Liver (tissue), 9 donors: ENCODE data around the gene CREB5. TPM values are rescaled to one million over a fixed set of nuclear protein-coding genes. Genes with fewer than 3 reads are reported as not detected.

Experiments
- DNase-seq: peaks from one replicate; pipeline ENCODE4 v3.0.0-alpha.2; 2017; ENCODE audit warnings: low spot score
- H3K27ac ChIP-seq, 2 donors: one replicate each; pipeline ENCODE4 v1.7.0; 2013; ENCODE audit warnings: inconsistent platforms in 2 of 2, low read length in 2 of 2, control low read depth in 1 of 2, low read depth in 1 of 2, mild to moderate bottlenecking in 1 of 2
- H3K27me3 ChIP-seq, 4 donors: one replicate each; pipeline versions ENCODE4 v1.6.1 to v1.7.0; 2013; ENCODE audit warnings: low read length in 3 of 4, inconsistent platforms in 1 of 4, mild to moderate bottlenecking in 1 of 4, moderate library complexity in 1 of 4; ENCODE audit not compliant: control insufficient read depth in 4 of 4, insufficient read depth in 4 of 4
- H3K36me3 ChIP-seq, 4 donors: one replicate each; pipeline versions ENCODE4 v1.6.1 to v1.7.0; 2013; ENCODE audit warnings: low read length in 3 of 4, mild to moderate bottlenecking in 3 of 4, low read depth in 1 of 4, moderate library complexity in 1 of 4; ENCODE audit not compliant: control insufficient read depth in 4 of 4, insufficient read depth in 3 of 4
- H3K4me1 ChIP-seq, 4 donors: one replicate each; pipeline versions ENCODE4 v1.6.1 to v1.7.0; 2013; ENCODE audit warnings: low read length in 3 of 4, mild to moderate bottlenecking in 3 of 4, moderate library complexity in 1 of 4; ENCODE audit not compliant: control insufficient read depth in 4 of 4, insufficient read depth in 4 of 4
- H3K4me3 ChIP-seq, 3 donors: one replicate each; pipeline versions ENCODE4 v1.6.1 to v1.7.0; 2013; ENCODE audit warnings: low read length in 3 of 3, control low read depth in 1 of 3, low read depth in 1 of 3, mild to moderate bottlenecking in 1 of 3
- H3K9ac ChIP-seq, 2 donors: one replicate each; pipeline ENCODE4 v1.7.0; 2013; ENCODE audit warnings: low read length in 2 of 2, mild to moderate bottlenecking in 2 of 2, moderate library complexity in 2 of 2, control low read depth in 1 of 2, low read depth in 1 of 2
- H3K9me3 ChIP-seq, 4 donors: one replicate each; pipeline versions ENCODE4 v1.6.1 to v1.7.0; 2013; ENCODE audit warnings: low read length in 3 of 4; ENCODE audit not compliant: control insufficient read depth in 4 of 4
- ATF3 ChIP-seq: IDR thresholded peaks from 2 replicates; pipeline ENCODE4 v1.6.1; 2016; ENCODE audit warnings: antibody characterized with exemption
- CTCF ChIP-seq: fragments of 150-350 bp; IDR thresholded peaks from 2 replicates; pipeline ENCODE4 v1.5.1; 2017; ENCODE audit warnings: improper control_type of control experiment, low read depth, low read length; ENCODE audit not compliant: missing input control
- EGR1 ChIP-seq, 2 donors: IDR thresholded peaks; 2 replicates each; pipeline ENCODE4 v1.6.1; 2016 to 2018; ENCODE audit warnings: antibody characterized with exemption in 2 of 2, low read depth in 2 of 2
- FOXA1 ChIP-seq: IDR thresholded peaks from 2 replicates; pipeline ENCODE4 v1.6.1; 2016; ENCODE audit warnings: antibody characterized with exemption
- FOXA2 ChIP-seq: IDR thresholded peaks from 2 replicates; pipeline ENCODE4 v1.6.1; 2016; ENCODE audit warnings: antibody characterized with exemption
- GABPA ChIP-seq, 2 donors: IDR thresholded peaks in 1 of 2; conservative IDR thresholded peaks in 1 of 2; 2 replicates each; pipeline ENCODE4 v1.6.1; 2016; ENCODE audit warnings: antibody characterized with exemption in 2 of 2, mild to moderate bottlenecking in 1 of 2, moderate library complexity in 1 of 2
- HNF4A ChIP-seq, 2 donors: conservative IDR thresholded peaks; 2 replicates each; pipeline ENCODE4 v1.6.1; 2016; ENCODE audit warnings: antibody characterized with exemption in 2 of 2, mild to moderate bottlenecking in 2 of 2
- HNF4G ChIP-seq: IDR thresholded peaks from 2 replicates; pipeline ENCODE4 v1.6.1; 2016; ENCODE audit warnings: antibody characterized with exemption
- JUND ChIP-seq, 2 donors: IDR thresholded peaks; 2 replicates each; pipeline ENCODE4 v1.6.1; 2016; ENCODE audit warnings: antibody characterized with exemption in 2 of 2
- MAX ChIP-seq: IDR thresholded peaks from 2 replicates; pipeline ENCODE4 v1.6.1; 2016; ENCODE audit warnings: antibody characterized with exemption
- NR2F2 ChIP-seq: IDR thresholded peaks from 2 replicates; pipeline ENCODE4 v1.6.1; 2016; ENCODE audit warnings: antibody characterized with exemption
- RAD21 ChIP-seq, 2 donors: IDR thresholded peaks; 2 replicates each; pipeline ENCODE4 v1.6.1; 2016; ENCODE audit warnings: antibody characterized with exemption in 2 of 2, mild to moderate bottlenecking in 2 of 2
- REST ChIP-seq: IDR thresholded peaks from 2 replicates; pipeline ENCODE4 v1.6.1; 2016; ENCODE audit warnings: antibody characterized with exemption, mild to moderate bottlenecking
- RXRA ChIP-seq, 2 donors: IDR thresholded peaks; 2 replicates each; pipeline ENCODE4 v1.6.1; 2017 to 2018; ENCODE audit warnings: antibody characterized with exemption in 2 of 2, mild to moderate bottlenecking in 1 of 2
- SP1 ChIP-seq: IDR thresholded peaks from 2 replicates; pipeline ENCODE4 v1.6.1; 2018; ENCODE audit warnings: antibody characterized with exemption, mild to moderate bottlenecking
- TAF1 ChIP-seq: conservative IDR thresholded peaks from 2 replicates; pipeline ENCODE4 v1.6.1; 2016; ENCODE audit warnings: antibody characterized with exemption, mild to moderate bottlenecking
- YY1 ChIP-seq: IDR thresholded peaks from 2 replicates; pipeline ENCODE4 v1.6.1; 2016; ENCODE audit warnings: antibody characterized with exemption, mild to moderate bottlenecking
- ZBTB33 ChIP-seq: IDR thresholded peaks from 2 replicates; pipeline ENCODE4 v1.6.1; 2016; ENCODE audit warnings: antibody characterized with exemption
- WGBS: extraction: QIAGEN DNeasy Blood & Tissue Kit; methylation state at CpG from one replicate; pipeline ENCODE4 v1.1.7; 2013; 5-methylcytosine and 5-hydroxymethylcytosine counted together
- polyA plus RNA-seq, 2 donors: library from polyadenylated mRNA; stranded (reverse) in 1 of 2; unstranded in 1 of 2; fragments of 200-250 nt in 1 of 2; fragments of >200 nt in 1 of 2; fragmentation: Nextera tagmentation in 1 of 2; extraction: Ambion mirVana in 1 of 2; gene quantifications; one replicate each; pipeline versions ENCODE4 v1.2.1 to v1.2.3, GENCODE V29; 2013 to 2015
- total RNA-seq, 2 donors: library from RNA; depleted of rRNA; stranded (reverse); fragments of >200 nt; gene quantifications; one replicate each; pipeline ENCODE4 v1.2.3, GENCODE V29; 2014
- donor health status: healthy.
- donor health status: healthy.
- donor health status: healthy.
- donor health status: healthy.
- donor health status: healthy.

Gene CREB5
- total and polyA plus RNA-seq, 4 donors = 0.25 to 0.92 (median 0.67) TPM

- no peak overlapping the region for H3K4me3 ChIP-seq
- no peak for TF ChIP-seq MAX
- peaks cover 0 to 3% (median 0%) of the 10 kb centered on the region in 4 donors for H3K27me3 ChIP-seq
- no peaks in the 10 kb centered on the region for H3K4me1 ChIP-seq
- no peak overlapping the region for H3K9ac ChIP-seq
- no peaks in the 10 kb centered on the region for H3K36me3 ChIP-seq
- DNase-seq = no peak
- peaks cover 0 to 4% (median 0%) of the 10 kb centered on the region in 4 donors for H3K9me3 ChIP-seq
- 96% methylated on average over 3 of the region's 3 CpGs for WGBS
- H3K27ac ChIP-seq = no peak overlapping the region
These were observed 288.5 kb downstream of the CREB5 start for GRCh38 chr7:28700790-28701203.

GRCh38 chr7:28701731-28702130, 289.4 kb downstream of the CREB5 start:
- TF ChIP-seq MAX = no peak
- TF ChIP-seq FOXA2 = no peak
- no peak for TF ChIP-seq TAF1
- TF ChIP-seq RAD21 (IDR thresholded peaks at IDR 0.05) = no peak
- no peak for TF ChIP-seq HNF4G
- TF ChIP-seq EGR1 (IDR thresholded peaks at IDR 0.05; ENCODE audit: low read depth in 2 of 2) = no peak
- TF ChIP-seq HNF4A (conservative IDR thresholded peaks at IDR 0.05) = no peak
- TF ChIP-seq NR2F2 = no peak
- TF ChIP-seq ZBTB33 = no peak
- TF ChIP-seq ATF3 = no peak
- no peak for TF ChIP-seq CTCF
- TF ChIP-seq JUND (IDR thresholded peaks at IDR 0.05) = no peak
- TF ChIP-seq YY1 = no peak
- TF ChIP-seq GABPA (IDR thresholded peaks at IDR 0.05 in 1 of 2, conservative IDR thresholded peaks at IDR 0.05 in 1 of 2) = no peak
- no peak for TF ChIP-seq REST
- no peak for TF ChIP-seq FOXA1
- TF ChIP-seq RXRA (IDR thresholded peaks at IDR 0.05) = no peak
- TF ChIP-seq SP1 = no peak
- no peaks in the 10 kb centered on the region for H3K4me1 ChIP-seq
- peaks cover 0 to 3% (median 0%) of the 10 kb centered on the region in 4 donors for H3K27me3 ChIP-seq
- DNase-seq = no peak
- H3K36me3 ChIP-seq = no peaks in the 10 kb centered on the region
- H3K4me3 ChIP-seq = no peak overlapping the region
- H3K9ac ChIP-seq = no peak overlapping the region
- WGBS = 57% methylated on average over 1 of the region's 1 CpG
- peaks cover 0 to 4% (median 0%) of the 10 kb centered on the region in 4 donors for H3K9me3 ChIP-seq
- no peak overlapping the region for H3K27ac ChIP-seq
